GM12864 (cell line): ENCODE measurements around the gene PAX7.

Experiments used
- DNase-seq: peaks from one replicate; pipeline ENCODE4 v3.0.0-alpha.2; 2011; ENCODE audit warnings: low read depth
- H3K4me3 ChIP-seq: 2 replicates; pipeline ENCODE4 v1.5.1; 2011; ENCODE audit warnings: mild to moderate bottlenecking, low read depth, low read length, control low read depth
- CTCF ChIP-seq: IDR thresholded peaks from 2 replicates; pipeline ENCODE4 v1.5.1; 2011; ENCODE audit warnings: low read depth, mild to moderate bottlenecking, moderate library complexity, low read length, control low read depth, inconsistent platforms; ENCODE audit errors: missing control alignments

PAX7 gene

DNA sequence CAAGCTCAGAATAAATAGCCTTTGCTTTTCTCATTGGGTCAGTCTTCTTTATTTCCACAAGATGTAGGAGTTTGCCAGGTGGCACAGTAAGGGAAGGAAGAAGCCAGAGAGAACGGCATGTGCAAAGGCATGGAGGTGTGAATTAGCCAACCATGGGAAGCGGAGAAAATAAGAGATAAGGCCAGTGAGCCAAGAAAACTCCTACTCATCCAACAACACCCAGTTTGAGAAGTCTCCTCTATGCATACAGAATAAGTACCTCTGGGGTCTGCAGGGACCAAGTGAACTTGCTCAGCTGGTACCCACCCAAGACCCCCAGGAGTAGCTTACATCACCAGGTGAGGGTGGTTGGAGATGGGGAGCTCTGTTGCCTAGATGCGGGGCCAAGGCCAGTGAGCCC is 162.1 kb downstream of the PAX7 start:
- no peak for TF ChIP-seq CTCF
- no peak for DNase-seq
- no peak overlapping the region for H3K4me3 ChIP-seq

DNA sequence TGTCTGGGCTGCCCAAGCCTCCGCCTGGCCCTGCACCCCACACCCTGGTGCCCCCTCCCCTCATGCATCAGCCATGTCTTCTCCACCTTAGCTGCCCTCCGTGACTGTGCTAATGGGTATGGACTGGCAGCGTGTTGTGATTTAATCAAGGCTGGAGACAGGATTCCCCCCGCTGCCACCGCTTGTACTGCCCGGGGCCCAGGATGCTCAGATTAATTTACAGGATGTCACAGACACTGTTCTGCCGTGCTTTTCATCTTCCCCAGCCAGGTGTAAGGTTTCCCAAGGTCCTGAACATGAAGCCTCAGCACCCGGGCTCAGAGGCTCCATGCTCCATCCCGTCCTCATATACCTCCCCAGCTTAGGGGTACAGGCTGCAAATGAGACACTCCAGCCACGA is 162.5 kb downstream of the PAX7 start:
- no peak for TF ChIP-seq CTCF
- no peak overlapping the region for H3K4me3 ChIP-seq
- no peak for DNase-seq

DNA sequence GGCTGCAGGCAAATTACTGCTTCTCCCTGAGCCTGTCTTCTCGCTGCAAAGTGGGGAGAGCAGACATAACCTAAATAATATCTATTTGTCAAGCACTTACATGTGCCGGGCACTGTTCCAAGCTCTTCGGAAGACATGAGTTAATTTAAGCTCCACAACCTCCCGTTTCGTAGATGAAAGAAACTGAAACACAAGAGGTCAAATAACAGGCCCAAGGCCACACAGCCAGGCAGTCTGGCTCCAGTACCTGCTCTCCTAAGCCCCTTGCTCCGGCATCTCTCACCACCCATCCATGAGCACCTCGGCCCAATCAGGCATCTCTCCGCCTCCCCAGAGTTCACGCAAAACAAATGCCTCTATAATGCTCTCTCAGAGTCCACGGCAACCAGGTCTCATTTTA is 163.4 kb downstream of the PAX7 start:
- no peak overlapping the region for H3K4me3 ChIP-seq
- no peak for TF ChIP-seq CTCF
- DNase-seq = no peak

DNA sequence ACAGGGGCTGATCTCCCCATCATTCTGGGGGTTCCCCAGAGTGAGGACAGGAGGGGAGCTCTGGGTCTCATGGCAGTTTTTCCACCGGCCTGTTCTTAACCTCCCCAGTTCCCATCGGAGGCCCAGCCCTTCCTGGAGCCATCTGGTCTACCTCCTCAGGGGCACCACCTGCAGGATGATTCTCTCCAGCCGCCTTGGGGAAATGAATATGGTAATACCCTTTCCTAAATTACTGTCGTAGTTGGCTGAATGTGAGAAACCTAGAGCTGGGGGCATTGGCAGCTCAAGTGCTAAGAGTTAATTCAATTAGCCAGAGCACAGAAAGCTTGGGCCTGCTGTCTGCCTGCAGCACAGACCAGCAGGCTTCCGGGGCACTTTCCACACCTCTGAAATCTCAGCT is 163.9 kb downstream of the PAX7 start:
- no peak overlapping the region for H3K4me3 ChIP-seq
- TF ChIP-seq CTCF = no peak
- DNase-seq = no peak

- DNase-seq = no peak
- TF ChIP-seq CTCF = no peak
- no peak overlapping the region for H3K4me3 ChIP-seq
These were observed 164.5 kb downstream of the PAX7 start for GRCh38 chr1:18795002-18795689.

GRCh38 chr1:18796950-18797349 is 166.3 kb downstream of the PAX7 start:
- DNase-seq = no peak
- TF ChIP-seq CTCF = no peak
- H3K4me3 ChIP-seq = no peak overlapping the region
